HG02642 (cell line): ENCODE results near the gene ATP8B1.

ENCODE experiments used
- ATAC-seq: cut with Tn5 transposase; IDR thresholded peaks from one replicate; pipeline ENCODE4 v1.9.1; 2021; ENCODE audit warnings: mild to moderate bottlenecking; ENCODE audit not compliant: unreplicated experiment, poor library complexity

Gene ATP8B1

GRCh38 chr18:57819671-57820460 lies 16.8 kb upstream of the ATP8B1 start:
- ATAC-seq = no peak

GRCh38 chr18:57819119-57819518 lies 16.0 kb upstream of the ATP8B1 start:
- no peak for ATAC-seq

- no peak for ATAC-seq
Observed at GRCh38 chr18:57816208-57816954, 13.3 kb upstream of the ATP8B1 start.

- ATAC-seq = no peak
Observed at GRCh38 chr18:57814555-57814954, 11.4 kb upstream of the ATP8B1 start.

GRCh38 chr18:57813245-57813644 lies 10.1 kb upstream of the ATP8B1 start:
- ATAC-seq = no peak

- no peak for ATAC-seq
Observed at GRCh38 chr18:57812126-57812477, 9.0 kb upstream of the ATP8B1 start.

GRCh38 chr18:57811477-57812125 lies 8.5 kb upstream of the ATP8B1 start:
- no peak for ATAC-seq

GRCh38 chr18:57809190-57809589 lies 6.1 kb upstream of the ATP8B1 start:
- ATAC-seq = no peak

GRCh38 chr18:57807336-57808117 lies 4.4 kb upstream of the ATP8B1 start:
- no peak for ATAC-seq

- ATAC-seq = no peak
Observed at GRCh38 chr18:57806978-57807285, 3.8 kb upstream of the ATP8B1 start.

GRCh38 chr18:57806201-57806977 lies 3.3 kb upstream of the ATP8B1 start:
- ATAC-seq = no peak

- no peak for ATAC-seq
Observed at GRCh38 chr18:57805117-57805516, 2.0 kb upstream of the ATP8B1 start.

GRCh38 chr18:57804557-57804956 lies 1.4 kb upstream of the ATP8B1 start:
- no peak for ATAC-seq

- peak; percentile 23 for ATAC-seq
Observed at GRCh38 chr18:57802213-57803102, 657 bp downstream of the ATP8B1 start.

- ATAC-seq = no peak
Observed at GRCh38 chr18:57801761-57802212, 1.3 kb downstream of the ATP8B1 start.

- no peak for ATAC-seq
Observed at GRCh38 chr18:57801325-57801724, 1.8 kb downstream of the ATP8B1 start.

GRCh38 chr18:57798713-57799373 lies 4.3 kb downstream of the ATP8B1 start:
- no peak for ATAC-seq

- no peak for ATAC-seq
Observed at GRCh38 chr18:57797209-57797651, 5.9 kb downstream of the ATP8B1 start.
